Measurements from ENCODE around the gene SORT1.
"Not testable (repeated sequence)": the region's sequence is repeated elsewhere in the genome, so short reads cannot be mapped to it uniquely, and the experiment has no call there.

The SORT1 gene

DNA sequence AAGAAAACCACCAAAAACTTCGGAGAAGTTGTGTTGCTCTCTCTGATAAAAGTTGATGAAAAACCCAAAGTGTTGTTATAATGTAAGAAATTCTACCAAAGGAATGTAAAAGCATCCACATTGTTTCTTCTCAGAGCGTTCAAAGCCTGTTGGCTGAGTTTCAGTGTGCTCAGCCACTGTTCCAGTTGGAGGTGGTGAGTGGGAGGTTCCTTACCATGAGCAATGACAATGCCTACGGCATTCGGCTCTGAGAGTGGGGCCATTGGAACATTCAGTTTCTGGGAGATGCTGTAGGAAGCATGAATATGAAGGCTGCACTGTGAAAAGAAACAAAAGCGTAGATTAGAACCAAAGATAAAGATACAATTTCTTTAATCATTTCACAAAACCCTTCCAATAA is 70.4 kb downstream of the SORT1 start:
- no peak for DNase-seq

DNA sequence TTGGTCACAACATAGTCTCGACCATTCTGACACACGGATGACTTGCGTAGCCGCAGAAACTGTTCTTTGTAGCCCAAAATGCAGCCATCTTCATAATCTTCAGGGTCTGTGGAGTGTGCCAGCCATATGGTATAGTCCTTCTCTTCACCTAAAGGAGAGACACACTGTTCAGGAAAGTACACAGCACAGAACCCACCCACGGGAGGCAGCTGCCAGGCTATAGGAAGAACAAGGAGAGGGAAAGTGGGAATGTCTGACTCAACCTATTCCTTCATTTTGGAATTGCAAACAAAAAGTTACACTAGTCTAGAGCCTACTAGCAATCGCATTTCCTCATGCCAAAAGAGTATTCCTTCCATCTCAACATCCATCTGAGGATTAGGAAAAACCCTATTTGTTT is 74.7 kb downstream of the SORT1 start:
- no peak for DNase-seq

DNA sequence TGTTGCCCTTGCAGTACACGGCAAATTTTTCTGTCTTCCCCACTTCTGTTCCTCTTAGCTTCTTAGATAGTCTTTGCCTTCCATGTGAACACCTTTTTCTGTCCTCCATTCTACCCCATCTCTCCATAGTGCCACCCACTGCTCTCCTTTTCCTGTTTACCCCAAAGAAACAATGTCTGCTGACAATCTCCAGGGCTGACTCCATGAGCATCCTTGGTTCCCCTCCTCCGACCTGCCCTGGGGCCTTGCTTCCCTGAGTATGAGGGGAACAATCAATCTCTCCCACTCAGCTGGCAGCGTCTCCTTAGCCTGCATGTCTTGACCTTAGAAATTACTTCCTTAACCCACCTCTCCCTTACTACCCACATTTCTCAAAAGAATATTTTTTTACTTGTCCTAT is 78.6 kb downstream of the SORT1 start:
- no peak for DNase-seq

DNA sequence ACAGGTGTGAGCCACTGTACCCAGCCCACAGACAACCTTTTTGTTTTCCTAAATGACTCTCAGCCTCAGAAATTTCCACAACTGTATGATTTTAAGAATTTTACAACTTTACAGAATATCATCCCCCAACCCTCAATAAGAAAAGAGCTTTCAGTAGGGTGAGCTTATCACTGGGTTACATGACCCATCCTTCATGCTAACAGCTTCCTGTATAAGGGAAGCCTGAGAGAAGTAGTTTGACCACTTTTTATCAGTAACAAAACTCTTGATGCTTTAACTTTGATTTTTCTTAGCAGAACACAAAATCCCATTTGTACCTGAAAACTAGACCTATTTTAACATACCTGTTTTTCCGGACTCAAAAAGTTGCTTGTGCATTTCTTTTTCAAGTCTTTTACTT is 81.2 kb downstream of the SORT1 start:
- no peak for DNase-seq

DNA sequence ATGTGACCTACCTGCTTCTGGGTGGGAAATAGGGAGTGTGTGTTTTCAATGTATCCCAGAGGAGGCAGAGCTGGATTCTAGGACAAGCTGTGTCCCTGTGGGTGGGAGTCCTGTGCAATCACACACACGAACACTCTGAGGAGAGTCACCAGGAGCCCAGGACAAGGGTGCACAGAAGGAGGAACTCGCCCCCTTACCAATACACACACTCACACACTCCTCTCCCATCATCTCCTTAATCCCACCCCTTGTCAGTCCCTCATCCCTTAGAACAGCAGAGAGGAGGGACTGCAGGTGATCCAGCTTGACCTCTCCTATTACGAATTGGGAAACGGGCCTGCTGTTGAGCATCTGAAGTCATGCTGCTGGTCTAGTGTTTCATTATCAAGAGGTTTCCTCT is 82.4 kb downstream of the SORT1 start:
- no peak for DNase-seq

DNA sequence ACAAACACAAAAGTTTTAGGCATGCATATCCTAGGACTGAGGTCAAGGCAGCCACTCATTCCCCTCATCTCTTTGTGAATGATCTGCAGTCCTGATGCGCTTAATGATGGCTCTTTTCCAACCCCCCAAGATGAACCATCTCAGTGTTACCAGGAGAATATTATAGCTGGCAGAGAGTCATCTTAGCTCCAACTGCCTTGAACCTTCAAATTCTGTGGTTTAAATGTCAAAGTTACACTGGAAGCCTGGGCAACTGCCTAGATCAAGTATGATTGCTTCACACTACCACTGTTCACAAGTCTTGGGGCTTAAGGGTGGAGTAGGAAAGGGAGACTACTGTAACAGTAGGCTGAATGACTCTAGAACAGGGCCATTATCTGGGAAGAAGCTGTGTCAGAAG is 82.9 kb downstream of the SORT1 start:
- no peak for DNase-seq

DNA sequence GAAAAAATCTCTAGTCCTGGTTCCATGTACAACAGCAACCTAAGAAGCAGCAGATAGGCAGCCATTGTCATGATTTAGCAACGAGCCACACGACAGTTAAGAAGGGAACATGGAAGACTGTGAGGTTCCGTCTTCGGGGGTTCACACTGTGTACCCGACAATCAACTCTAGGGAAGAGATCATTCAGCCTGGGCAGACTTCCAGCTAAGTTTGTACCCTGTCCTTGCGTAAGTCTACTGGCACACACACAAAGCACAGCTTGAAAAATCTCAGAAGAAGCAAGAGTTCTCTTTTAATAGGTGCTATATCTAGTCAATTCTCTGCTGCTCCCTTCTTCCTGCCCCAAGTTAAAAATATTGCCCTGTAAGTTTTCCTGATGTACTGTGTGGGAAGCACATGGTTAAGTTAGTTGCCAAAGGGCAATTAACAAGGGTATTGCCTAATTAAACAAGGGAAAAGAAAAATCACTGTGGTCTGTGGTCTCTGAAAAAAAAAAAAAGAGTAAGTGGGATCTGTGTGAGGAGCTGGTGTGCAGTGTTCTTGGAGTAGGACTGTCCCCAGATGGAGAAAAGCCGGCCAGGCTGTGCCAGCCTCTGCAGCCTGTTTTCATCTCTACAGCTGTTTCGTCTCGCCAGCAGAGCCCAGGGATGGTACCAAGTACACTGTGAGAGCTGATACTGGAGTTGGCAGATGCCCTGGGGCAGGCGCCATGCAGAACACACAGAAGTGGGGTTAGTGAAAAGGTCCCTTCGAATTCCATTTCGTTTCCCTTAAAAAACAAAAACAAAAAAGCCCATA is 84.5 kb downstream of the SORT1 start:
- no peak for DNase-seq

DNA sequence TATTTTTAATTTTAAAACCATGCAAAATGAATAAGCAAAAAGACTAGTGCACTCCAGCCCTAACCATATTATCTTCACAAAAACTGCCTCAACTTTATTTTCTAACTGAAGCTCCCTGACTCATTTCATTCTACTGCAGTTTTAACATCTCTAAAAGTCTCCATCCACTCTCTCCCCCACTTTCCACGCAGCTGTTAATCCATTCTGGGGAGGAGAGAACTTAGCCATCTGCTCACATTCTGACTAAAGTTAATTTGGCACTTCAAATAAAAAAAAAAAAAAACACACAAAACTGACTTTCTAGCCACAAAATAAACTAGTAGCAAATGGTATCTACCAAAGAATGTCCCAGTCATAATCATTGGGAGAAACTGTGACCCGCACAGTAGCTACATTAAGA is 85.5 kb downstream of the SORT1 start:
- no peak for DNase-seq

DNA sequence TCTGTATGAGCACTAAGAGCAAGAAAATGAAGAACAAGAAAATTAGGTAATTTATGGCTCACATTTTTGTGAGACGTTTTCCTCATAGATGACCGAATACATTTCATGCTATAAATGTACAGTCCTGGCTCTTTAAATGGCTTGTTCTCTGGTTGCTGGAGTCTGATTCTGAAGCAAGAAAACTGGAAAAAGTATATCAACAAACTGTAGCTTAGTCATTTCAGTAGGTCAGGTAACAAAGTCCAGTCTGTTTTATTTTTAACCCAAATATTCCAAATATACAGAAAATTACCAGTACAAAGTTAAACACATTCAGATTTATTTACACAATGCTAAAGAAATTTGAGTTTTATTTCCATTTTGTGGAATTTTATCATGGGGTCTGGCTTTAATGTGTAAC is 88.4 kb downstream of the SORT1 start:
- no peak for DNase-seq

DNA sequence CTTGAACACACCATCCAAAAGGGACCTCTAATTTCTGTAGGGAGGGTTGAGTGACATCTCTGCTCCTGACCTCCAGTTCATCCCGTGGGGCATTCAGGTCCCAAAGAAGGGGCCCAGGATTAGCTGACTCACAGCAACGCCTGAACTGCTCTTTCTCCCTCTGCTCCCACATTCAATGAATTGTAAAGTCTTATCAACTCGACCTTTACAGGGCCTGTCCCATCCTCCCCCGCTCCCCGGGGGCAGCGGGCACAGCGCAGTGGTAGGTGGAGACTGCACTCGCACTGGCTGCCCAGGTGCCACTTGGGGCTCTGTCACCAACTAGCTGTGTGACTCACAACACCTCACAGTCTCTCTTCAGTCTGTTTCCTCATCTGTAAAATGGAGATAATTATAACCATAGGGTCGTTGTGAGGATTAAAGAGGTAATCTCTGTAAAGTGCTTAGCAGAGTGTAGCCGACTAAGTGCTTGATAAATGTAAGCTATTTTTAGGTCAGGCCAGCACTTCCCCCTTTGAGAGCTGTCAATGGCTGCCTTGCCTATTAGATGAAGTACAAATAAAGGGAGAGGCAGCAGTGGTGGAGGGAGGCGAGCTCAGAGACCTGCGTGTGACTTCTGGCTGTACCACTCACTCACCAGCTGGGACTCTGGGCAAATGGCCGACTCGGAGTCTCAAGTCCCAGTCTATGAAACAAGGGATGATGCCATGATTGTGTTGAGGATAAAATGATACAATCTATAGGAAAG is 90.3 kb downstream of the SORT1 start:
- peak; percentile 19 for DNase-seq

DNA sequence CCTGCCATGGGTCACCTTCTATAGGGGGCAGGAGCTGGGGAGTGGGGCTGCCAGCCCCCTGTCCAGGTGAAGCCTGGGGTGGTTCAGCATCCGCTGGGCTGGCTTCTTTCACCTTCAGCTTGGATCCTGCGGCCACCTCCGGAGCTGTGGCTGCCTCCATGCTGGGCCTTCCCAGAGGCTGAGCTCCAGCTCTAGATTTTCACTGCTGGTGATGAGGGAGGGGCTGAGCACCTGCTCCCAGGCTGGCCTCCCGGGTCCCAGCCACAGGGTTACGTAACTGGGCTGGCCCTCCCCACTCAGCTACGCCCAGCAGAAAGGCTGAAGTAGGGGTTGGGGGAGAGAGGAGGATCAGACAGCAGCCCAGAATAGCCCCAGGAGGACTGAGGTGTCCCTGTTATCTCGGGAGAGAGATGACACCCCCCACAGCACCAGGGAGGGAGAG is 90.9 kb downstream of the SORT1 start, which contains the start of gene MYBPHL:
Gene MYBPHL, minus strand, starts transcription at position 180 of the 442 bp plus-strand sequence. Its CDS starts 20 bp downstream, at position 160.
- no peak for DNase-seq

DNA sequence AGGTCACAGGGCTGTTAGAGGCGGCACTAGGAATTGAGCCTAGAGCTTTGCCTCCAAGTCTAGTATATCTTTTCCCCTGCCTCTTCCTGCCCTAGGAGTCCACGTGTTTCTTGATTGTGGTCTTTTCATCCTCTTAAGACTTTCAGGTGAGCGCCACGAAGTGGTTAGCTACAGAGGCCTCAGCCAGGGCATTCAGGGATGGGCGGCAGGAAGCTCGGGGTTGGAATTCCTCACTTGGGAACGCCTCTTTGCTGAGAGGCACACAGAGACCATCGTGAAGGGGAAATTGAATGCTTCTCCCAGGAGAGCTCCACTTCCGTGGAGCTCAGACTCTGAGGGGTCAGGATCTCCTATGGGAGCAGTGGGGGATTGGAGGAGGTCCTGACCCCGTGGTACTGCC is 91.7 kb downstream of the SORT1 start:
- DNase-seq: not testable (repeated sequence)

DNA sequence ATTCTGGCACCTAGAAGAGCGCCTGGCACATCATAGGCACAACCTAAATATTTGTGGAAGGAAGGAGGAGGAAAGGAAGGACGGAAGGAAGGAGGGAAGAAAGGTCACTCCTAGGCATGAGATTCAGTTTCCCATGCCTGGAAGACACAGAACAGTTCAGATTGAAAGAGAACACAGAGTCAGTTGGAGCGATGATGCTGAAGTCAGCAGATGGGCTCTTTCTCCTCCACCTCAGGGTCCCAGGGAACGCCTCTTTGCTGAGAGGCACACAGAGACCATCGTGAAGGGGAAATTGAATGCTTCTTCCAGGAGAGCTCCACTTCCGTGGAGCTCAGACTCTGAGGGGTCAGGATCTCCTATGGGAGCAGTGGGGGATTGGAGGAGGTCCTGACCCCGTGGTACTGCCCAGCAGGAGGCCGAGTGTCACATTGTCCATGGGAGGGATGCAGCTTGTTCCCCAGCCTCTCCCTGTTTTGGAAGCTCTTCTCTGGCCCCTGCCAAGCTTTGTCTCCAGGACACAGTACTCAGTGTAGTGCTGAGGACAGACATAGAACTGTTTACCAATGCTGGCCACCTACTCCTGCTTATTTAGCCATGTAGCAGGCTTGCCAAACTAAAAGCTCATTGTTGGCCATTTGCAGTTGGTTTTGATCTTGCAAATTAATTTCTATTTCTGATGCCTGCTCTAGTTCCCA is 93.3 kb downstream of the SORT1 start:
- DNase-seq: no peak

DNA sequence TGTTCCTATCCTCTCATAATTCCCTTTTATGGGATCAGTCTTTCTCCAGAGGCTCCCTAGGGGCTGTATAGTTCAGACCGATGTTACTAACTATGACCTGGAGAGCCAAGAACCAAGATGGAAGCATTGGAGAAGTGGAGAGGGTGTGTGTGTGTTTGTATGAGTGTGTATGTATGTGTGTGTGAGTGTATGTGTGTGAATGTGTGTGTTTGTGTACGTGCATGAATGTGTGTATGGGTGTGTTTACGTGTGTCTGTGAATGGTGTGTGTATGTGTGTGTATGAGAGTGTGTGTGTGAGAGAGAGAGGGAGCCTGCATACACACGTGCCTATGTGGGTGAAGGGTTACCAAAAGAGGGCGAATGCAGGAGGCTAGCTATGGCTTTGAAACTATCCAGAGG is 95.8 kb downstream of the SORT1 start:
- no peak for DNase-seq

DNA sequence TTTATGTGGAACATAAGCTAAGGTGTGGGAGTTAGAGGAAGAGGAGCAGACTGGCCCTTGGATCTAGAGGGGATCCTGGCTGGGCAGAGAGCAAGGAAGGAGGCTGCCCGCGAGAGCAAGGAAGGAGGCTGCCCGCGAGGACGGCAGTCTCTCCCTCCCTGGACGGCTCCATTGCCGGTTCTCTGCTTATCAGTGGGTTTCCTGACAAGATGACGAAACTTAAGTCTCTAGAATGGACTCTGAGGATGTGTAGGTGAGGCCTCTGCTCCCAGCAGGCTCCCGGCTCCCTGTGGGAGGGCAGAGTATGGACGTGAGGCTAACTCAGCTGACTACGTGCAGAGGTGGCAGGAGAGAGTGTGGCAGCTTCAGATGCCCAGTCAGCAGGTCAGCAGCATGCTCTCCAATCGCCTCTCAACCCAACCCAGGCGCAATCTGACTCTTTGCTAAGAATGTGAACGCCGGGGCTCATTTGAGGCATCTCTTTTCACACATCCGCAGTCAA is 97.0 kb downstream of the SORT1 start:
- no peak for DNase-seq

DNA sequence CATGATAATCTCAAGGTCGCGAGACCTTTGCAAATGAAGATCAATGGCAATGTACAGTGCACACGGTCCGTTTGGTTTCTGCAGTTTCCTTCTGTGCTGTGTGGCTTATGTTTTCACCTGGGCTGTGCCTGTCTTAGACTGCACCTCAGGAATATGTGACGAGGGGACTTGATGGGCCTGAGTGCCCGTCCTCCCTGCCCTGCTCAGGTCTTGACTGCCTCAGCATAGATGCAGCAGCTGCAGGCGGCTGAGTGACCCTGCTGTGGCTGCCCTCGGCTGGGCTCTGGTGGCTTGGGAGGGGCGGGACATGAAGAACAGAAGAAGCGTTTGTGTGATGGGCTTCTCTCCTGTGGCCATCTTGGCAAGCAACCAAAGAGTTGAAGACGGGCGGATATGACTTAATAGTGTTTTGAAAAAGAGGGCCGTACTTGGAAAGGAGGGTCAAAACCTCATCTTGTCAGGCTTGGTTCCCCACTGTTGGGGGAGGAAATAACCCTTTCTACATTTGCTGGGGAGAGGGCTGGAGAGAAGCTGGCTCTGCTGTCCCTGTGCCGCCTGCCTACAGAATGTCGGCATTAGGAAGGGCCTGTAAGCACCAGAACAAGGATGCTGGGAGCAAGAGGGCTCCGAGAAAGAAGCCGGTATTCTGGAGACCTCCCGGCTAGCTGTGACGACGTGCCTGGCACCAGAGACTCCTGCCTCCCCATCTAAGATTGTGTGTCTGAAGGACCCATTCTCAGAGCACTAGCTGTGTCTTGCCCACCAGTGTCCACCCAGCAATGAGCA is 98.0 kb downstream of the SORT1 start:
- no peak for DNase-seq

DNA sequence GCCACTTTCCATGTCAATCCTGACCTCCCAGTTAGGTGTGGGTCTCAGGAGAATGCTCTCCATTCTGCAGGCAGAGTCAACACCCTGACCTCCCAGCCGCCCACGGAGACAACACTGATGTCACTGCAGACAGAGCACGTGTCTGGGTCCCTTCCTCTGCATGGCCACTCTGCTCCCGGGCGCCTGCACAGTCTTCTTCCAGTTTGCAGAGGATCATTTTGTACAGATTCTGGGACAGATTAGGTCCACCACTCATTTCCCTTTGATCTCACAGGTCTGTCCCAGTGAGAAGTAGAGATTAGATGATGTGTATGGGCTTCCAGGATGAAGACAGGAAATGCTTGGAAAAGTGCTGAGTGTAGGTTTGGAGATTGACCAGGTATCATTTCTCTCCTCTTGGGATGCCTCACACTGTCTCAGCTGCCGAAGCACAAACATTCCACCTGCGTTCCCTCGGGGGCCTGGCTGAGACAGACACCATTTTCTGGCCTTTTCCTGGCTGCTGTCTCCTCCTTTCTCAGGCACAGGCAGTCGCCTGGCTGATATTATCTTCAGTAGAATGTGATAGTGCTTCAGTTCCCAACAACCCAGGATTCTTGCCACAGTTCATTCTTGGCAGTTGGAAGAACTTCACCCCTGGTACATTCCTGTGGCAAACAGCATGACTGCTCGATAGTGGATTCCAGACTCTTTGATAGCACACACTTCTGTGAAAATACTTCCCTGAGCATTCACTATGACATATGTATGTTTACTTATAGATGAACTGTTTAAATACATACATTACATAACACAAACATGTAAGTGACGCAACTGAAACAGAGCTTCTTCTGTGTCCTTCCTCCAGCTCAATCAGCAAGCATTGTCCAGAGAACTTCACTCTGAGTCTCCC is 98.8 kb downstream of the SORT1 start:
- DNase-seq: peak; percentile 49

DNA sequence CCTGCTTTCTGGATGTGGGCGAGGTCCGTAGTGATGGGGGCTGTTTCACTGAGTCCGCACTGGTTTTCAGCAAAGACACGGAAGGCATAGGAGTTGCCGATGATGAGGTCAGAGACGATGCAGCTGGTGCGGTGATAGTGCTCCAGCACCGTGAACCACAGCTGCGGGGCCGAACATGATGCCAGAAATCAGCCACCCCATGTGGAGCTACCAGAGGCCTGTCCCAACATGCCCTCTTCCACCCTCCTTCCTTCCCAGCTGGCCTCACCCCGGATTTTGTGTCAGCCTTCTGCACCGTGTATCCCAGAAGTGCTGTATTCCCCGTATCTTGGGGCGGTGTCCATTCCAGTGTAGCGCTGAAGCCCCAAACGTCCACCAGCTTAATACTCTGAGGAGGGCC is 100.9 kb downstream of the SORT1 start:
- DNase-seq: no peak

DNA sequence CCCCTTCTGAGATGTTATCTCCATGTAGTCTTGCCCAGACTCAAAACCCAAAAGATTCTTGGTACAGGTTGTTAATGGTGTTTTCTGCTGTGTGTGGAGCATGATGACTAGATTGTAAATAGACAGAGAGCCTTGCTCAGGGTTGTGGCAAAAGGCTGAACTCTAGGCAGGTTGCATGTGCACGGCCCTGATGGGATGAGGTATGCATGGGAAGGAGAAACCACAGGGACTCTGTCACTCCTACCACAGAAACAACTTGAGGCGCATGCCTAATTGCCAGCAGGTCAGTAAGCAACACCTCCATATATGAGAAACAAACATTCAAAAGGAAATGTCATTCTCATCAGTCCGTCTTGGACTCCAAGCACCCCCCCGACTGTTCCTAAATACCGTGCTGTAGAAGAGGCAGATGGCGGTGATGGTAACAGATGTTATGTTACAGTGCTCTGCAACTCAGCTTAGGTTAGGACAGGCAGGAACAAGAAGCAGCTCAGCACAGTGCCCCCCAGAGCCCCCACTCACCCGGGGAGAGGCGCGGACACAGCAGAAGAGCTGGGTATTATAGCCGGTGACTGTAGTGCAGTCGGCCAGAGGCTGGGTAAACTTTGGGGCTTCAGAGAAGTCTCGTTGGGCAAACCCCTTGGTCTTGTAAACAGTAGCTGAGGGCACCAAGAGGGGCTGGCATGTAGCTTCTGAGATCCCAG is 101.9 kb downstream of the SORT1 start:
- DNase-seq: no peak

DNA sequence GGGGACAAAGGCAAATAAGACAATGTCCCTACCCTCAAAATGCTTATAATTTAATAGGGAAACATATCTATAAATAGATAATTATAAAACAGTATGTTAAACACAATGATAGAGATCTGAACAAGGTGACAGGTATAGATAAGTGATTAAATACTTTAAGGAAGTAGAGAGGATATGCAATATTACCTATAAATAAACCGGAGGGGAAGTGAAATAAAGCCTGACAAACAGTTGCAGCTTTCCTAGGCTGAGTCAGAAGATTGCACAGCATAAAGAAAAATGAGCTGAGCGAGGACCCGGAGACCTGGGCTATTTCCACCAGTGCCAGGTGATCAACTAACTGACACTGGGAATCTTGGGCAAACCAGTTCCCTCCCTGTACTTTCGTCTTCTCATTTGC is 103.2 kb downstream of the SORT1 start:
- no peak for DNase-seq

DNA sequence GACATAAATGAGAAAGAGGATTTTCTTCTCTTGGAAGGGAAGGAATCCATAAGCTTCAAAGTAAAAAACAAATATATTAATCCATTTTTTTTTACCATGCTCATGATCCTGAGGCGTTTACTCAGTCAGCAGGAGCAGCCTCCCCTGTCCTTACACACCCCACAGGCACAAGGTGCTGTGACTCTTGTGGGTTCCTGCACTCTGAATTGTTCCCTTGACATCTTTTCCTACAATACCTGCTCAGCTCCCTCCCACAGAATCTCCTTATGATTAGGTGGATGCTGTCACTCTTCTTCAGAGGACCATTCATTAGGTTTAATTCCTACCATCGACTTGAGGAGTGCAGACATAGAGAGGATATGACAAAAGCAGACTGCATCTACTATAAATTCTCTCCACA is 104.7 kb downstream of the SORT1 start:
- DNase-seq: no peak

Measured in SHP77 treated with DMSO at 0.1 percent for 48 hours (cell line).